Smooth muscle cell (in vitro differentiated cells): Measurements from ENCODE around the gene DAPL1. TPM values are rescaled to one million over a fixed set of nuclear protein-coding genes. Genes with fewer than 3 reads are reported as not detected.

Source experiments
- DNase-seq: peaks from one replicate; lab custom pipeline; 2025; ENCODE audit not compliant: unreplicated experiment; lab: John Stamatoyannopoulos, UW
- H2AFZ ChIP-seq: fragments of 200-600 bp; sonication (generic); 2 replicates; pipeline ENCODE4 v1.6.0; 2016; ENCODE audit warnings: antibody characterized with exemption, low read depth, mild to moderate bottlenecking
- H3F3A ChIP-seq: fragments of 200-600 bp; sonication (generic); 2 replicates; pipeline ENCODE4 v1.6.0; 2017; ENCODE audit warnings: antibody characterized with exemption, low read depth
- H3K27ac ChIP-seq: fragments of 200-600 bp; sonication (generic); 2 replicates; pipeline ENCODE4 v1.5.1; 2016; ENCODE audit warnings: low read depth, mild to moderate bottlenecking
- H3K27me3 ChIP-seq: fragments of 200-600 bp; sonication (generic); 2 replicates; pipeline ENCODE4 v1.6.1; 2016; ENCODE audit warnings: low read depth, mild to moderate bottlenecking
- H3K36me3 ChIP-seq: fragments of 200-600 bp; sonication (generic); 2 replicates; pipeline ENCODE4 v1.5.1; 2016; ENCODE audit warnings: low read depth
- H3K4me1 ChIP-seq: fragments of 200-600 bp; sonication (generic); 2 replicates; pipeline ENCODE4 v1.5.1; 2016; ENCODE audit warnings: low read depth
- H3K4me2 ChIP-seq: fragments of 200-600 bp; sonication (generic); 2 replicates; pipeline ENCODE4 v1.6.0; 2016; ENCODE audit warnings: mild to moderate bottlenecking
- H3K4me3 ChIP-seq: fragments of 200-600 bp; sonication (generic); 2 replicates; pipeline ENCODE4 v1.5.1; 2016; ENCODE audit warnings: mild to moderate bottlenecking
- H3K79me2 ChIP-seq: fragments of 200-600 bp; sonication (generic); 2 replicates; pipeline ENCODE4 v1.6.0; 2016; ENCODE audit warnings: low read depth, mild to moderate bottlenecking
- H3K9ac ChIP-seq: fragments of 200-600 bp; sonication (generic); 2 replicates; pipeline ENCODE4 v1.6.0; 2016; ENCODE audit warnings: low read depth
- H3K9me3 ChIP-seq: fragments of 200-600 bp; sonication (generic); replicated peaks from 2 replicates; pipeline ENCODE4 v1.5.1; 2016; ENCODE audit warnings: low read depth
- H4K20me1 ChIP-seq: fragments of 200-600 bp; sonication (generic); 2 replicates; pipeline ENCODE4 v1.6.0; 2016; ENCODE audit warnings: low read depth
- WGBS: methylation state at CpG from one replicate; pipeline ENCODE4 v1.1.7; 2016; ENCODE audit warnings: low lambda C conversion rate; 5-methylcytosine and 5-hydroxymethylcytosine counted together
- polyA plus RNA-seq: library from polyadenylated mRNA; unstranded; fragments of >200 nt; fragmentation: Nextera tagmentation; extraction: Ambion mirVana; gene quantifications from 2 replicates; pipeline ENCODE4 v1.2.1, GENCODE V29; 2016
- total RNA-seq: library from RNA; depleted of rRNA; stranded (reverse); fragments of >200 nt; gene quantifications from 2 replicates; pipeline ENCODE4 v1.2.3, GENCODE V29; 2014
- TF ChIP-seq, protein P1 (sequence below): fragments of 200-600 bp; sonication (generic); IDR thresholded peaks from 2 replicates; pipeline ENCODE4 v1.5.1; 2017; ENCODE audit warnings: borderline replicate concordance, mild to moderate bottlenecking, antibody characterized with exemption; ENCODE audit not compliant: insufficient read depth, poor library complexity, severe bottlenecking

The DAPL1 gene
- total and polyA plus RNA-seq, 2 experiments from 2014 or later, result not detected

DNA sequence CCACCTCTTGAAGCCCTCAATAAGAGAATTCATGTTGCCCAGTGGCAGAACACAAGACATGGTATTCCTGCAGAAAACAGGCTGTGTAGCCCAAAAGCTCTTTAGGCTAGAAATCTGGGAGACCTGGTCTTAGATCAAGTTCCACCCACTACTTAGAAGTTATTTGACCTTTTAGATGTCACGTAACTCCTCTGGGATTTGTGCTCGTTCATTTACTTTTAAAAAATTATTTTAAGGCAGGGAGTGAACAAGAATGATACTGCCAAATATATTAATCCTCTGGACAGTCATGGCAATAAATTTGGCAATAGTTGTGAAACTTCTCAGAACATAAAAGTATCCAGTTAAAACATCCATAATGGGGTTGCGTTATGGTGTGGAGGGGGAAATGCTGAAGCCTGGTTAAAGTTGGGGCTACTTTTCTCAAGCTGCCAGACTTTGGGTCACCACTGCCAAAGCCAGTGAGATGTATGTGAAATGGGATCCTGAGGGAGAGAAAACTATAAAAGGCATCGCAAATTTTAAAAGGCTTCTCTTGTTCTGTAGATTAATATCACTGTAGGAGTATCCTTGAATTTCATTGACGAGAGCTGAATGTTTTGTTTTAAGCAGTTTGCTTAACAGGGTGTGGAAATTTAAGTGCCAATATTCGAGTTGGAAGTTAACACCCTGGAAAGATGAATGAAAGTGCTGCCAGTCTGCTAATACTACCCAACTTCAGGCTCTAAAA, 15.8 kb downstream of the DAPL1 start:
- Histone ChIP-seq H2AFZ (no peak overlapping the region), H3K4me3 (no peak overlapping the region), H3K27me3 (peaks cover 10% of the 10 kb centered on the region), H3K27ac (no peak overlapping the region), H3K4me2 (no peak overlapping the region), H4K20me1 (no peaks in the 10 kb centered on the region), H3K9ac (no peak overlapping the region), H3F3A (no peaks in the 10 kb centered on the region), H3K4me1 (no peaks in the 10 kb centered on the region), H3K9me3 (no peaks in the 10 kb centered on the region), H3K79me2 (no peaks in the 10 kb centered on the region), H3K36me3 (no peaks in the 10 kb centered on the region)
- TF ChIP-seq, protein P1, sequence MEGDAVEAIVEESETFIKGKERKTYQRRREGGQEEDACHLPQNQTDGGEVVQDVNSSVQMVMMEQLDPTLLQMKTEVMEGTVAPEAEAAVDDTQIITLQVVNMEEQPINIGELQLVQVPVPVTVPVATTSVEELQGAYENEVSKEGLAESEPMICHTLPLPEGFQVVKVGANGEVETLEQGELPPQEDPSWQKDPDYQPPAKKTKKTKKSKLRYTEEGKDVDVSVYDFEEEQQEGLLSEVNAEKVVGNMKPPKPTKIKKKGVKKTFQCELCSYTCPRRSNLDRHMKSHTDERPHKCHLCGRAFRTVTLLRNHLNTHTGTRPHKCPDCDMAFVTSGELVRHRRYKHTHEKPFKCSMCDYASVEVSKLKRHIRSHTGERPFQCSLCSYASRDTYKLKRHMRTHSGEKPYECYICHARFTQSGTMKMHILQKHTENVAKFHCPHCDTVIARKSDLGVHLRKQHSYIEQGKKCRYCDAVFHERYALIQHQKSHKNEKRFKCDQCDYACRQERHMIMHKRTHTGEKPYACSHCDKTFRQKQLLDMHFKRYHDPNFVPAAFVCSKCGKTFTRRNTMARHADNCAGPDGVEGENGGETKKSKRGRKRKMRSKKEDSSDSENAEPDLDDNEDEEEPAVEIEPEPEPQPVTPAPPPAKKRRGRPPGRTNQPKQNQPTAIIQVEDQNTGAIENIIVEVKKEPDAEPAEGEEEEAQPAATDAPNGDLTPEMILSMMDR, result no peak
- DNase-seq, result no peak
- WGBS, result 81% methylated on average over 6 of the region's 6 CpGs

DNA sequence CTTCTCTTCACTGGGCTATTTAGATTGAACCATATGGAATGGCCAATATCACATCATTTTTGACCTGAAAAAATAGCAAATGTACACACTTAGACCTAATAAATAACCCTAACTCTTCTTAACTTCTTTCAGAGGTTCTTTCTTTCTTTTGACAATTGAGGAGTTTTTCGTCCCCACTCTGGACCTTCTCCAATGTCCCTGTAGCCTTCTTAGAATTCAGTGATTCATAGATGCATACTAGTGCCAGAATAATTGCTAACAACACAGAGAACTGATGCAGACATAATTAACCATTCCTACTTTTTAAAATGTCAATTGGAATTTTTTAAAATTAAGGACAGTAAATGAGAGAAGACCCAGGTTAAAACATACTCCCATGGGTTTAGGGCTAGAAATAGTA, 20.0 kb downstream of the DAPL1 start:
- H3K27ac ChIP-seq, result no peak overlapping the region
- DNase-seq, result no peak
- no peak overlapping the region for H3K9ac ChIP-seq
- TF ChIP-seq, protein P1, result no peak
- no peaks in the 10 kb centered on the region for H3K4me1 ChIP-seq
- no peaks in the 10 kb centered on the region for H4K20me1 ChIP-seq
- H3K4me3 ChIP-seq, result no peak overlapping the region
- WGBS, result 88% methylated on average over 1 of the region's 1 CpG
- H3K79me2 ChIP-seq, result no peaks in the 10 kb centered on the region
- H3K36me3 ChIP-seq, result no peaks in the 10 kb centered on the region
- no peaks in the 10 kb centered on the region for H3F3A ChIP-seq
- no peak overlapping the region for H3K4me2 ChIP-seq
- H3K27me3 ChIP-seq, result peaks cover 10% of the 10 kb centered on the region
- no peaks in the 10 kb centered on the region for H3K9me3 ChIP-seq
- no peak overlapping the region for H2AFZ ChIP-seq

DNA sequence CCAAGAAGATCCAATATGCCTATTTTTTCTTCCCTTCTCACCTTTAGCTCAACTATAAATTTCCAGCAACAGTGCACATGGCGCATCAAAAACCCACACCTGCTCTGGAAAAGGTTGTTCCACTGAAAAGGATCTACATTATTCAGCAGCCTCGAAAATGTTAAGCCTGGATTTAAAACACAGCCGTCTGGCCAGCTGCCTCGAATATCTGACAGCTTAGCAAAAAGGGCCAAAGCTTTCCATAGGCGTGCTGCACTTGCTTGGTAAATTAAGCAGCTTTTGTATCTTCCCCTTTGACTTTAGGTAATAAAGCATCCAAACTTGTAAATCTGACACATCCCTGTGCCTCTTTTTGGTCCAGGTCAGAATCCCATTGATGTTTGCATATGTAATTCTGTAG, 20.5 kb downstream of the DAPL1 start:
- WGBS, result 46% methylated on average over 5 of the region's 5 CpGs
- no peak overlapping the region for H2AFZ ChIP-seq
- no peak overlapping the region for H3K4me2 ChIP-seq

More for the DNA sequence above, 20.5 kb downstream of the DAPL1 start:
- no peak for DNase-seq
- Histone ChIP-seq H3K4me1 (no peaks in the 10 kb centered on the region), H3K27me3 (peaks cover 10% of the 10 kb centered on the region), H3K79me2 (no peaks in the 10 kb centered on the region), H3K9ac (no peak overlapping the region), H3F3A (no peaks in the 10 kb centered on the region), H3K36me3 (no peaks in the 10 kb centered on the region), H3K9me3 (no peaks in the 10 kb centered on the region), H3K4me3 (no peak overlapping the region), H4K20me1 (no peaks in the 10 kb centered on the region), H3K27ac (no peak overlapping the region)
- TF ChIP-seq, protein P1, result no peak
